ENCODE data around the gene SMARCAL1.
"Not testable (repeated sequence)": the region's sequence is repeated elsewhere in the genome, so short reads cannot be mapped to it uniquely, and the experiment has no call there.

SMARCAL1 gene

DNA sequence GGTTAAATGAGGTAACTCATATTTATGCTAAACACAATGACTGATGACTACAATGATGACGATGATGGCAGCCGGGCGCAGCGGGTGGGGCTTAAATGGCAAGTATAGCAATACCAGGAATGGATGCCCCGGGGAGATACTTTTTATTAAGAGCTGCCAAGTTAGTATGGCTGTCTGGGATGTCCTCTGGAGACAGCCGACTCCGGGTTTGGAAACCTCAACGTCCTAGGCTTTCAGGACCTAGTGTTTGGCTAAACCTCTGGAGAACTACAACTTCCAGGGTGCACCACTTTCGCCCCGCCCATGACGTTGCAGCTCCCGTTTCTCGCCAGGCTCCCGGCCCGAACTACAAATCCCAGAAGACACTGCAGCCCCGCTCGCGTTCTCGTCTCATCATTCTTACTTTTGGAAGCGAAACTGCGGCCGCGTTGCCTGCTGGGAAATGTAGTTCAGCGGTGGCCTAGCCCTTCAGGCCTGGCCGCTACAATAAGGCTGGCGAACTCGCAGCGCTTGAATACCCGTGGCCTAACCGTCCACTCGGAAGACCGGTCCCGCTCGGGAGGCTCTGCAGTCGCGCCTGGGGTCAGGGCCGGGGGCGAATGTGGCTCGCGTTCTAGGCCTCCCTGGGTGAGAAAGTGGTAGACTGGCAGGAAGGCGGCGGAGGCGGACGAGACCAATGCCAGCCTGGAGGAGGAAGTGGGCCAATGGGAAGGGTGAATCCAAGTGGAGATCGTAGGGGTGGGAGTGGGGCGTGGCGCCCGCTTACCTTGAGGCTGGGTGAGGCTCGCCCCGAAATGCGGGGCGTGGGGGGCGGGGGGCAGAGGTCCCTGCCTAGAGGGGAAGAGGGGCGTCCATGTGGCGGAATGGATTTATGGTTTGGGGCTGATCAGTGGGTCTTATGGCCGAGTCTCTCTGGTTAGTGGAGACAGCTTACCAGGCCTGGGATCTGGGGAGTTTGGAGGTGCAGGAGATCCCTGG, at the start of gene SMARCAL1:
Gene SMARCAL1 (plus strand): TSS at position 463 of the 978 bp plus-strand sequence. CDS start 2,221 bp downstream, outside the sequence.
- peak; percentile 98 for DNase-seq

DNA sequence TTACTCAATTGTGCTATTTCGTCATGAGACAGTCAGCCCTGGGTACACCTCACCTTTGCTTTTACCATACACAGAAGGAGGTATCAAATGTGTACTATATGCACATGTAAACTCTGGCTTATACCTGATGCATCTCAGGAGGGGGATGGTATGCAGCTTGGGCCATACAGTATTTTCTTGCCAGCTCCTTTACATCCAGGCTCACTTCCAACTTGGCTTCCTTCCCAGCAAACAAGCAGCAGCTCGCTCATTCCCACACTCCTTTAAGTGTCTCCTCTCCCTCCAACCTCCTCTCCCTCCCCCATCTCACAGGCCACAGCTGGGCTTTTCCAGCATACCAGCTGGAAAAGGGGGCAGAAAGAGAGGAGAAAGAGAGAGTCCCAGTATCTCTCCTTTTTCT, 49.6 kb upstream of the SMARCAL1 start:
- DNase-seq = no peak

DNA sequence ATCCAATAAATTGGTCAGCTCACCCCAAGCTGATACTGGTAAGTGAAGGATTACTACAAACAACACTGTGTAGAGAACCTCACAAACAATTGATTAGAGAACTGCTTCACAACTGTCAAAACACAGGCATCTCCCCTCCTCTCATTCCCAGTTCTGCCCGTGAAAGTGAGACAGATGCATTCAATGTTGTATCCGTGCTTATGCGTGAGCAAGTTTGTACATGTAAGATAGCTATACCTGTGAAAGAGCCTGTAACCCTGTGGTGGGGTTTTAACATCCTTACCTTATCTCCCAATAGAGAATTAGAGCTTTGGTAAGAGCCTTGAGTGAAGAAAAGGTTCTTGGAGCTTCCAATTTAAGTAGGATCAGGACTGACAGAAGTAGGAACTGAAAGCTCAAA, 49.1 kb upstream of the SMARCAL1 start:
- no peak for DNase-seq

DNA sequence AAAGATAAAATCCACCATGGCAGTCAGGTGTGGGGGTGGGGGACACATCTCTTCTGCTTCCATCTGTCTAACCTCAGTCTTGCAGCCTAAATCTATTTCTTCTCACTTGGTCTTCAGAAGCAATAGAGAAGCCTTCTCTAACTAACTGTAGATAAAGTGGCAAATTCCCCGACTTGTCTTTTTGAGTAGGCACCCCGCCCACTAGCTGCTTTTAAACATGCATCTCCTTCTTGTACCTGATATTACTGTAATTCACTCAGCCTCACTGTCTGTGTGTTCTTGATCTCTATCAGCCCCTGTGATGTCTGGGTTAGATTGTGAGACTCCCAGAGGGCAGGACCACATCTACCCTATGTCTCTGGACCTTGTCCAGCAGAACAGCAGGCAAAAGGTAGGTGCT, 46.8 kb upstream of the SMARCAL1 start:
- no peak for DNase-seq

DNA sequence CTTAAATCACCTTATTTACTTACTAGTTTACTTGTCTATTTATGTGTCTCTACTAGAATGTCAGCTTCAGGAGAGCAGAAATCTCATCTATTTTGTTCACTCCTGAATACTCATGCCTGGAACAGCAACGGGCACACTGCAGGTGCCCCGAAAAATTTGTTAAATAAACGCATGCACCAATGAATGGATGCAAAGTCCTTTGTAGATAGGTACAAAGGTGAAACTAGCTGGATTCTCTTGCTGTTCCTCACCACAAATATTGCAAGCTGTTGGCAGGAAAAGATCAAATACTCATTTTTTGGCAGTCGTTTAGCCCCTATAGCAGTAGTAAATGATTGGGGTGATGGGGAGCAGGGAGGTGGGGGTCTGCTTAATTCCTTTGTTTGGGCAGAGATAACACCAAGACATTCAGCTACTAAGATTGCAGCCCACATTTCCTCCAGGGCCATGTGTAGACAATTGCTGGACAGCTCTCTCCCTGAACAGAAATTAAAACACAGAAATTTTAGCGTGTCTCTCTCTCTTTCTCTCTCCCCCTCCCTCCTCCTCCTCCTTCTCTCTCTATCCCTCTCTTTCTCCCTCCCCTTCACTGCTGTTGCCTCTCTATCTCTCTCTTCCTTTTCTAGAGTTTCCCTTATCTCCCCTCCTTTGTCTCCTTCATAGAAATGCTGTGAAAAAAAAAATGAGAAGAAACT, 45.4 kb upstream of the SMARCAL1 start:
- no peak for DNase-seq

DNA sequence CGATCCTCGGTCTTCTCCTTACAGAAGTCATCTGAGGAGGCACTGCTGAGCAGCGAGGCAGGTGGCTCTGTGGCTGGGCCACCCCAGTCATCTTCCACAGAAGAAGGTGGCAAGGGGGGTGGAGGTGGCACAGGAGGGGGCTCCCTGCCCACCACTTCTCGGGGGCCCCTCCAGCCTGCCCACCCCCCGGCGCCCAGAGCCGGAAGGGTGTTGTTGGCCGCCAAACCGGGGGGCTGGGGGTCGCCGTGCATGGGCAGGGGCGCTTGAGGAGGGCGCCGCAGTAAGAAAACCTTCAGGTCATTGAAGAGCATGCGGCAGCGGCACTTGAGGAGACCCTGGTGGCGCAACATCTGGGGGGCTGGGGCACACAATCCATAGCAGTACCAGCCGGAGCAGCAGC, 42.5 kb upstream of the SMARCAL1 start:
- no peak for DNase-seq

DNA sequence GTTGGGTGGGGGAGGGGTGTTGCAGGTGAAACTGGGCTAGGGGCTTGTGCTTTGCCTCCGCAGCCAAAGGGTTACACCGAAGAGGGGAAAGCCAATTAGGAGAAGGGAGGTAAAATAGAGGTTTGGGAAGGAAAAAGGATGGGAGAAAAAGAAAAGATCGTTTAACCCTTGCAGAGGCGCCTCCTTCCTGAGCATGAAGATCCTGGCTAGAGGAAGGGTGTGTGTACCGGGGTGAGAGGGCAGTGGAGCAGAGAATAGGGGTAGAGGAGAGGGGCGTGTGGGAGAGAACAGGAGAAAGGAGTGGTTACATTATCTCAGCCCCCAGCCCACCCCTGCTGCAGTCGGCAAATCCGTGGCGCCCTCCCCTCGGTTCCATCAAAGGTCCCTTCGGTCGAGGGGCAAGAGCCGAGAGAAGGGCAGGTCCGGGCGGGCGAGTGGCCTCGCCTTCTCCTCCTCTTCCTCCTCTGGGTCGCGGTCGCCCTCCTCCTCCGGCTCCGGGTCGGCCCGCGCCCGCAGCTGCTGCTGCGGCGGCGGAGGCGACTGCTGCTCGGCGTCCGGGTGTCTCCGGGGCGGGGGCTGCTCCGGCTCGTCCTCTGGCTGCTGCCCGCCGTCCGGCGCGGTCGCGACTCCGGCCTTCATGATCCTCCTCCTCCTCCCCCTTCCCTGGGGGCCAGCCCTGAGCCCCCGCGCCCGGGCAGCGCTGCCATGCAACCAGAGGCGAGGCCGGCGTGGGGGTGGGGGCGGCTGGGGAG, 41.1 kb upstream of the SMARCAL1 start:
- no peak for DNase-seq

DNA sequence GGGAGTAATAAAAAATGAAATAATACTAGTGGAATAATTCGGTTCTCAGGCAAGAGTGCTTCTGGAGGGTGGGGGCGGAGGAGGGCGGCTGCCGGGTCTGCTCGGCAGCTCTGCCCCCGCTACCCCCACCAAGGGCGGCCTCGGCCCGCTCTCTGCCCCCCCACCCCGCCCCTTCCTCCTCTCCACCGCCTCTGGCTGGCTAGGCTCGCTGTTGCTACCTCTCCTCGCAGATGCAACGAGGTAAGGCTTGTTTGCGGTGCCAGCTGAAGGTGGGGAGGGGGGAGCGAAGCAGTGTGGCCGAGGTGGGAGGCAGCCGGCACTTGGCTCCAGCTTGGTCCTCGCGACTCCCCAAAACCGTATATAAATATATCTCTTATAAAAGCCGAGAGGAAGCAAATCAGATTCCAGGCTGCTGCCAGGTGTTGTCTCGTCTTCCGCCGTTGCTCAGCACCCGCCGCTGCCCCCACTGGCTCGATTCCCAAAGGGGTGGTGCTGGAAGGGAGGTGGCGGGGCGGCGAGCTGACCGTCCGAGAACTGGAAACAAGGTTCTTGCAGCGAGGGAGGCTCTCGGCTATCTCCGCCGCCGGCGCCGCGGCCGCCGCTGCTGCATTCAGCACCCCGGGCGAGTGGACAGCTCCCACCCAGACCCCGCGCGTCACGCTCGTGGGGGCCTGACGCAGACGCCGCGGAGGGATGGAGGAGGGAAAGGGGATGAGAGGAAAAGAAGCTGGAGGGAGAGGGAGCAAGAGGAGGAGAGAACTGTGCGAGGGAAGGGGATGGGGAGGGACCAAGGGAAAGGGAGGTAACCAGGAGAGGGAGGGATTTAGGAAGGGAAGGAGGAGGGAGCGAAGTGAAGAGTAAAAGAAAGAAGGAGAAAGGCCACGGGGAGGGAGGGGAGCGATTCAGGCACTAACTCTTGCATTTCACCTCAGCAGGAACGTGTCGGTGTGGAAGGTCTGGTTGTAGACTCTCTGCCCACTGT, 40.3 kb upstream of the SMARCAL1 start, which contains the start of gene MARCHF4:
Gene MARCHF4 (minus strand): TSS at position 763 of the 982 bp plus-strand sequence. CDS start 2,223 bp downstream, outside the sequence.
- DNase-seq = peak; percentile 75

DNA sequence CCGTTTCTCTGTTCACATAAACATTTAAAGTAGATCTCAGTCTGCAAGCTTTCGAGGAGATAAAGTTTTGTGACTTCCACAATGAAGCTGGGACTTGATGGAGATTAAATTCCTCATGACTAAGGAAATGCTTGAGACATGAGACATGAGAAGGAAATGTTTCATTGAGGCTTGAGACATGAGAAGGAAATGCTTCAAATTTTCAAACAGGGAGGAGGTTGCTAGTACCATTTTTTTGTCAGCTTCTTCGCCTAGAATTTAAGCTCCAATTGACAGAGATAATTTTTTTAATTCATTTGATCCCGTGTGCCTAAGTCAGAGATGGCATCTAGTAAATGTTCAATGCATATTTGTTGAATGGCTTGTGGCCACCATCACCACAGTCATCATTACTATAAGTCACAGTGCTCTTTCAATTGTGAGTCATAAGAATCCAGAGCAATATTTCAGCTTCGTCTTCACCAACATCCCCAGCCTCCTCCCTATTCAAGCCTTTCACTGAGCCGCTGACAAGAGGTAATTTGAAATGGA, 39.5 kb upstream of the SMARCAL1 start:
- DNase-seq = no peak

DNA sequence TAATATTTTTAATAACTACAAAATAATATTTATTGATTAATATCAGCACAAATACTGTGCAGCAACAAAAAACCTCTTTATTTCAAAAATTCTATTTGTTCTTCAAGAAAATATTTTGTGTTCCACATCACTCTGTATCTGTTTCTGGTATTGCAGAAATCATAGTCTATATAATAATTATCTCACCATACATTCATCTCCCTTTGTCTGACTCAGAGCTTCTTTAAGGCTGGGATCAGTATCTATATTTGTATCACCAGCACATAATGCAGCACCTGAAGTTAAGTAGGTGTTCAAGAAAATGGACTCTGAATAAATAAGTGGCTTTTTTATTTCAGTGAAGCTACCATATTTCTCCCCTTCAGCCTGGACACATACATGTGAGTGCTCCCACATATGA, 38.4 kb upstream of the SMARCAL1 start:
- DNase-seq = no peak

DNA sequence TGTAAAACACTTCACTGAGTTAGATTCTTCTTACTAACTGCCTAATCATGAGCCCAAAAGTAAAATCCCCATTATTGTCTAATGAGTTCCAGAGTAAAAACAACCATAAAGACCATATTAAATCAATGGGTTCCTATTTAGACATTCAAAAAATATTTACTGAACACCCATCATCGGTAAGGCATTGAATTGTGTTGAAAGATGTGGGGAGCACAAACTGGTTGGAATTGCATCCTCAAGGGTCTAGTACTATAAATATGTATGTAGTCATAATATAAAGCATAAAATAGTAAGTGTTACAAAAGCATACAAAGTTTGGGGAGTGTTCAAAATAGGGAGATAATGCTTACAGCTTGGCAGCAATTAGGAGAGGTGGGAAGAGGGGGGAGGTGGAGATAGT, 37.0 kb upstream of the SMARCAL1 start:
- DNase-seq = no peak

DNA sequence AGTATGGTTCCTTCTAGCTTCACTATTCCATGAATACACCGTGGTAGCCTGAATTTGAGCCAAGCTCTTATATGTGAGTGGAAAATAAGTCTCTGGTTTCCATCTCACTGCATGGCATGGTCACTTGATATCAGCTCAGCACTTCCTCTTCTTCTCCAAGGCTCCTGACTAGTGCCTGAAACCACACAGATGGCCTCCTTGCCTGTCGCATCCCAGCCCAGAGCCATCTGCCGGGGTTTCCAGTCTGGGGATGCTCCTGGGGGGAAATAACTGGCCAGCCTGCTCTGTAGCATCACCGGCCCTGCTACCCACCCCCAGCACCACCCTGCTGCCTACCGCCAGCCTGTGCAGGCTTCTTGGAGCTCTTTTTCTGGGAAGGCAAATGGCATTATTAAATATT, 32.3 kb upstream of the SMARCAL1 start:
- no peak for DNase-seq

DNA sequence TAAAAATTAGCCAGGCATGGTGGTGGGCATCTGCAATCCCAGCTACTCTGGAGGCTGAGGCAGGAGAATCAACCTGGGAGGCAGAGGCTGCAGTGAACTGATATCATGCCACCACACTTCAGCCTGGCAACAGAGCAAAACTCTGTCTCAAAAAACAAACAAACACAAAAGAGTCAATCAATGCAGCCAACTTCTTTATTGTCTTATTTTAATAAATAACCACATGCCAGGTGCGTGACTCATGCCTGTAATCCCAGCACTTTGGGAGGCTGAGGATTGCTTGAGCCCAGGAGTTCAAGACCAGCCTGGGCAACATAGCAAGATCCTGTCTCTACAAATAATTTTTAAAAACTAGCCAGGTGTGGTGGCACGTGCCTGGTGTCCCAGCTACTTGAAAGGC, 27.9 kb upstream of the SMARCAL1 start:
- not testable (repeated sequence) for DNase-seq

DNA sequence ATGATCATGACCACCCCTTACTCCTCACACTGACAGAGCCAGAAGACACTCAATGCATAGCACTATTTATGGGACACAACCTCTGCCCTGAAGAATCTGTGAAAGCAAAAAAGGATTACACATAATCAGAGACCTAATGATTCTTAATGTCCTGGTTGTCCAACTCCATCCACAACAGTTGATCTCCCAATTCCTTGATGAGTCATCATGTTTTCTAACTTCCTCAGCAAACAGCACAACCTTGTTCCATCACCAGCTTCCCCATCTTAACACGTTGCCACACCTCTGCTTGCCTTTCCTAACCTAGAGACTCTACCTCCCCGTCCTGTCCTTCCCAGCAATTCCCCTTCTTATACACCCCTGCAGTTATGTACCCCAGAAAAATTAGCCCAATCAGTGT, 26.8 kb upstream of the SMARCAL1 start:
- no peak for DNase-seq

DNA sequence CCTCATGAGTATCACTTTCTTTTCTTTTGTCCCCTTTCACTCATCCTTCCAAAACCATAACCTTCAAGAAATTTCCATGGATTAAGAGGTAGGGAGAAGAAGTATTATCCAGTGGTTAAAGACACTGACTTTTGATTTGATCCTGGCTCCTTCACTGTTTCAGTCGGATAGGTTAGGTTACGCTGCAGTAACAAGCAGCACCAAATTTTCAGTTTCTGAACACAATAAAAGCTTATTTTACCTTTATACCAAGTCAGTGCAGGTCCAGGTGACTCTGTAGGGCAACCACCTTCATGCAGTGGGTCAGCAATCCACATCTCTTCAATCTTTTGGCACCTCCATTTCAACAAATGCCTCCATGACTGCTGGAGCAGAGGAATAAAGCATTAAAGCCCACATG, 25.0 kb upstream of the SMARCAL1 start:
- no peak for DNase-seq

DNA sequence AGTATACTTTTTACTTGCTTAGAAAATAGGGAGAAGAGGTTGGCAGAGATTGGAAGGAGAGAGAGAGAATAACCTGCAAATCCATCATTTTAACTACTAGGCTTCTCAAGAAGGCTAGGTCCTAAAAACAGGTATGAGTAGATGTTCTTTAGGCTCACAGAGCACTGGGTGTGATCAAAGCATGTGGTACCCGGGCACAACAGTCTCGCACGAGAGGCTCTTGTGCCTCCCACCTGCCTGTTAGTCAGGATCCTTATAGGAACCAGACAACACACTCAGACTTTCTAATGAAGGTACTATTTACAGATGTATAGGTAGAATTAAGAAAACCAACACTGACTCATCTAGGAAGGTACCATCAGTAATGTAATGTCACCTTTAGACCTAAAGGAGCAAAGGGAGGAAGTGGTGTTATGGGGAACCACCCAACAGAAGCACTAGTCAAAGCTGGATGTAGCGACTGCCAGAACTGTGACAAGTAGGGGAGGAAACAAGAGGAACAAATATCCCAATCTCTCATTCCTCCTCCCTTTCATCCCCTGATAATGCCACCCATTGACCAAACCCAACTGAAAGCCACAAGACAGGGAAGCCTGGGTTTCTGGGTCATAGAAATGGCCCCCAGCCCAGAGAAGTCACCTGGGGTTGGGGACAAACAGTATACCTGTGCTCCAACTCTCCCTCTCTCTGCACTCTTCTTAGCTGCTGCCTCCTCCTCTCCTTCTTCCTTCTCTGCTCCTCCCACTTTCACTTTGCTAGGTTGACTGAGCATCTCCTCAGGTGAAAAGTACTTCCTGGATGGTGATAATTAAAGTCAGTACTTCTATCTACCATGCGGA, 24.0 kb upstream of the SMARCAL1 start:
- no peak for DNase-seq

DNA sequence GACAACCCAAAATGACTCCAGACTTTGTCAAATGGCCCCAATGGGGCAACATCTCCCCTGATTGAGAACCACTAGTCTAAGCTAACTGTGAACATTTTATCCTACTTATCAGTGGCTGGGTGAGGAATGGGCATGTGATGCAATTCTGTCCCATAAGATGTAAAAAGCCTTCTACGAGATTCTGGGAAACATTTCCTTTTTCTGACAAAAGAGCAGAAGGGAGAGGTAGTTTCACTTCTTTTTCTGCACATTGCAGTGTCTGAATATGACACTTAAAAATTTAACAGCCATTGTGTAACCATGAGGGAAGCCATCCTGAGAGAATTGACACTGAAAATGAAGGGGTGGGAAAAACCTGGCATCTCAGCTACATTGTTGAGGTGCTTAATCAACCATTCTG, 22.7 kb upstream of the SMARCAL1 start:
- no peak for DNase-seq

DNA sequence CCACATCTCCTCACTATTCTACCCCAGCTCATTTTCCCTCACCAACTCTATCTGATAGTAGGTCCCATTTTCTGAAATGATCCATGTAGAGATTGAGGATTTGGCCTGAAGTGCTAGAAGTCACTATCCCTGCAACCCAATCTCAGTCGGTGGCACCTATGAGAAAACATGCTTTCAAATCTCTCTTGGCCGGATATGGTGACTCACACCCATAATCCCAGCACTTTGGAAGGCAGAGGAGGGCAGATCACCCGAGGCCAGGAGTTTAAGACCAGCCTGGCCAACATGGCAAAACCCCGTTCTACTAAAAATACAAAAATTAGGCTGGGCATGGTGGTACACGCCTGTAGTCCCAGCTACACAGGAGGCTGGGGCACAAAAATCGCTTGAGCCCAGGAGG, 20.9 kb upstream of the SMARCAL1 start:
- DNase-seq = no peak

DNA sequence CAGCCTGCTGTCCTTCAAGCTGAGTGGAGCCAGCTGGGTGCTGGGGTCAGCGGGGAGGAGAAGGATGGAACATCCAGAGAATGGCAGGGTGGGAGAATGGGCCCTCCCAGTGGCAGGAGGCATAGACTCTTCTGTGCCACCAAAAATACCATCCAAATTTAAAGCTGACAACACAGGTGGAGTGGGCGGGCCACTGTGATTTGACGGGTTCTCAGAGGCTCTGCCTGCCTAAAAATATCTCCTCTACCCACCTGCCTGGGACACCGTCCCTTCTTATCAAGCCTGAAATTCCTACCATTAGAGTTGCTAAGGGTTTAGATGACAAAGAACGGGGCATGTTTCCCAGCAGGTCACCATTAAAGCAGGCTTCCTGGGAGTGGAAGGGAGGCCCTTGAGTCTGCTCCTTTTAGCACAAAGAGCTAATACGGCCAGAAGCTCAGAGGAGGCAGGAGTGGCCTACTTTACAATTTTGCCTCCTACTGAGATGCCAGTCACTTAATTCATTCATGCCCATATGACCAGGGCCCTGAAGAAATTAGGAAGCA, 20.2 kb upstream of the SMARCAL1 start:
- DNase-seq = no peak

Data from activated T-cell treated with anti-CD3 and anti-CD28 coated beads, Interleukin-2, amount 50 U/mL, for 1 hour (primary cell).